IPS DF 19.7 (cell line): ENCODE results near the gene SDCBP2.

Source experiments
- DNase-seq: peaks from one replicate; pipeline ENCODE4 v3.0.0-alpha.2; 2013; ENCODE audit warnings: low read depth, low spot score

Gene SDCBP2

DNA sequence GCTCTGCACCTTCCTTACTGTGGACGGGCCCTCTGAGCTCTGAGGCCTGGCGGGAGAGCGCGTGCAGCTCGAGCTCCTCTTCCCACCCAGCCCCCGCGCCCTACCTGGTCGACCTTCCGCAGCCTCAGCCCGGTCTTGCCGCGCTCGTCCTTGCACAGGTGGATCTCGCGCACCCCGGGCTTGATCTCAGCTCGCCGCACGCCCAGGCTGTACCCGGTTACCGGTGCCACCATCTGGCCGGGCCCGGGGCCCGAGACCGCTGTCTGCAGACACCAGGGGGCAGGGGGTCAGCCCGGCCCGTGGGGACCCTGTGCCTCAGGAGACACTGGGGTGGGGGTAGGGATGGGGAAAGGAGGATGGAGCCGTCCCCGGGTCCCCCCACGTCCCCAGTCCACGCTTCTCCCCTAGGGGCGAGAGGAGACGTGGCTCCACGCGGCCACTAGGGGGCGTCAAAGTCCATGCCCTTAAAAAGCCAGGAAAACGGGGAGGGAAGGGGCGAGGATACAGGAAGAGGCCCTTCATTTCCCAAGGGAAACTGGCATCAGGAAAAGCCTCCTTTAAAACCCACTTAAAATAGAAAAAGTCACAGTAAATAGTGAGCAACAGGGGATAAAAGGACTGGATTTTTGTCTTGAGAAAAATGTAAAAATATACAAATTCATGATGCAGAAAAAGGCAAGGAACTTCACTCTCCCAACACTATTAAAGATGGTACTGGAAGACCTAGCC, 15.5 kb downstream of the SDCBP2 start:
- DNase-seq, result no peak

DNA sequence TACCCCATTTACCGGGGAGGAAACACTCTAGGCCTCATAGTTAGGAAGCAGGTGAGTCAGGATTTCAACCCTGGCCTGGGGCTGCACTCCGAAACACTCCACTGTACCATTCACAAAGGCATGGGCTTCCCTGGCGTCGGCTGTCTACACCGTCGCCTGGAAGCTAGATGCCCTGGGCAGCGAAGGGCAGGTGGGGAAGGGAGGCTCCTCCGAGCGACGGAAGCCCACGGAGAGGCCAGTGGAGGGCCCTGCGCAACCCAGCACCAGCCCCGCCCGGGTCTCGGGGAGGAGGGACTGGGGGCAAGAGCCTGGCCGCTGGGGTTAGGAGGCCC, 16.1 kb downstream of the SDCBP2 start:
- no peak for DNase-seq

DNA sequence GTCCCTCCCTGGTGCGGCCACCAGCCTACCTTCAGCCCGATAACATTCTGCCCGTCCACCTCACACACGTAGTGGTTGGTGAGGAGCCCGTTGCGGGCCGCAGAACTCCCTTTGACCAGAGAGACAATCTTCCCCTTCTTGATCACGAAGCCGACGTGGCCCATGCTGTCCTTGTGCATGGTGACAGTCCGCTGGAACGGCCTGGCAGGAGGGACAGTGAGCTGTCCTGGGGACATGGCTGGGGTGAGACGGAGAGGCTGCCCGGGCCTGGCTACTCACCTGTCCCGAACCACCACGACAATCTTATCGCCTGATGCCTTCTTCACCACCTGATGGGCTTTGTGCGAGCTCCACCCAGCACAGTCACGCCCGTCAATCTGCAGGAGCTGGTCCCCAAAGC, 16.6 kb downstream of the SDCBP2 start:
- no peak for DNase-seq

DNA sequence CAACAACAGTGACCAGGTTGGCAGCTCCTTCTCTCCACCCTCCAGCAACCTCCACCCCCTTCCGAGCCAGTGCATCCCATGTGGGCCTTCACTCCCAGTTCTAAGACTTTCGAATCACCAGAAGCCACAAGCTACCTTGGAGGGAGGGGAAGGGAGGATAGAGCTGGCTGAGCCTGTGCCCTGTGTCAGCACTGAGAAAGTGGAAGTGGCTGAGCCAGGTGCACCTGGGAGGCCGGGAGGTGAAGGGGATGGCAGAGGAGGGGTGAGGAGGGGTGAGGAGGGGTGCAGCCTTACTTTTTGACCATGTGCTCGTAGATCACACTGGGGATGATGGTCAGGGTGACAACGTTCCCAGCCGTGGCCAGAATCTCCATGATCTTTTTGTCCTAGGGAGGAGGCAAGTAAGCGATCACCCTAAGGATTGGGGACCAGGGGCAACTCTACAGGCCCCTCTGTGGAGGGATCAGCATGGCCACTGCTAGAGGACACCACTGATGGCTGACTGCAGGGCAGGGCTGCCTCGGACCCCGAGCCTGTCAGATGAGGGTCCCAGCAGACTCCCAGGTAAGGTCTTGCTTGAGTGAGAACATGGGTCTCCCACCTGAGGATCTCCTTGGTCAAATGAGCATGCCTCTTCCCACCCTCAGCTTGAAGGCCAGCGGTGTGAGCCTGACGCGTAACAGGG, 18.3 kb downstream of the SDCBP2 start:
- DNase-seq, result no peak

DNA sequence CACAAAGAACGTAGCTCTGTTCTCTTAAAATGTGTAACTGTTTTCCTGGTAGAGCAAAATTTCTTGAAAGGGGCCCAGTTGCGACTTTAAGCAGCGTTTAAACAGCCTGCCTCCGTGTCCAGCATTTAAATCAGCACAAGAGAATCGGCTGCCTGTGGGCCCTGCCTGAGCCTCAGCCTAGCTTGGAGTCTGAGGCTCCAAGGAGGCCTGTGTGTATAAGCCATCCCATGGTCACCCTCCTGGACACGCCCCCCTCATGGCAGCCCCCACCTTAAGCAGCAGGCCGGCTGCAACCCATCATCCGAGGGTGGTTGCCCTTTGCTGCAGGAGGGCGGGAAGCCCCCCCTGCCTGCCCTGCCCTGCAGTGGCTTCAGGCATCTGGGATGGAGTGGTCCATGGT, 18.9 kb downstream of the SDCBP2 start:
- DNase-seq, result no peak

DNA sequence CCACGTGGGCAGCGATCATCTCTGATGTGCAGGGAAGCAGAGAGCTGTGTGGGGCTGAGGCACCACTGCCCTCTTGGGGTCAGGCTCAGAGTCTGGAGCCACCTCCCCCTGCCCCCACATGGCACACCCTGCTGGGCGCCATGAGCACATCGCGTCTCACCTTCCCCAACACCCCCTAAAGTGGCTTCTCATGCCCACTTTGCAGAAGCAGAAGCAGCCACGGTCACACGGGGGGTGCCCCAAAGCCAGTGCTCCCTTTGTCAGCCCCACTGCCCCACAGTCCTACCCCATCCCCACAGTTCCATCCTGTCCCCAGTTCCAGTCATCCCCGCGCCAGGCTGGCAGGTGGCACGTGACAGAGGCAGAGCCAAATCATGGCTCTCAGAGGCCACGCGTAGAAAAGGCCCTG, 19.5 kb downstream of the SDCBP2 start:
- no peak for DNase-seq

DNA sequence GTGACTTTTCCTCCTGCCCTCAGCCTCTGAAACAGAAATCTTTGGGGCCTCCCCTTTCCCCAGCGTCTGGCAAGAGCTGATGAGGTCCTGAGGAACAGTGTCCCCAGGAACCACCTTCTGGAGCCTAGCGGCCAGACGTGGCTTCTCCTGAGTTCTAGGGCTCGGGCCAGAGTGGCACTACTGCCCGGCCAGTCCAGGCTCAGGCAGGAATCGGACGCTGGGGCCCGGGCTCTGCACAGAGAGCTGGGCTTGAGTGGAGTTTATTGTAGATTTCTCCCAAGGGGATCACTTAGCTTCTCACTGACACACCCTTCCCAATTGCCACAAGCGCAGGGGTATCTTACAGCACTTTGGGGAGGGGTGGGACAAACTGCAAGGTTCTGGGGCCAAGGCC, 20.2 kb downstream of the SDCBP2 start:
- no peak for DNase-seq

DNA sequence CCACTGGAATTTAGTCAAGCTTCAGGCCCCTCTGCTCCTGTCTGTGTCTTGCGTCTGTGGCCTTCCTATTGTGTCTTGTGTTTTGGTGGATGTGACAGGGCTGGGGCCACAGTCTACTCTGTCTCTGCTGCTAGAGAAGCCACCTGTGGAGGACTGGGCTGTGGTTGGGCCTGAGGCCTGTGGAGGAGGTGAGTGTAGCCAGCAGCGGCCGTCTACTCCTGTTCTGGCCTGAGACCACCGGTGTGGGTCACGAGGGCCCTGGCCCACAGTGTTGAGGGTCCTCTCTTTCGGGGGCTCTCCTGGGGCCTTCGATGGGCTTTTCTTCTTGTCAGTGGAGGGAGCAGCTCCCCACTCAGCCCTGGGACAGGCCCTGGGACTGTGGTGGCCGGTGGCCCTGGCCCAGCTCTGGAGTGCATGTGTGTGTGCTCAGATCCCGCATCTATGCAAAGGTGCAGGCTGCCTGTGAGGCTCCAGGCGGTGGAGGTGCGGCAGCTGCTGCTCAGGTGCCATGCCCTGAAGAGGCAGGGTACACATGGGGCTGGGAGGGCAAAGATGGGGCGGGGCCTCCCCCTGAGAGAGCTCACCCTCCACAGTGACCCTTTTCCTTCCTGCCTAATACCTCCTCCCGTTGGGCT, 20.8 kb downstream of the SDCBP2 start:
- DNase-seq, result no peak

DNA sequence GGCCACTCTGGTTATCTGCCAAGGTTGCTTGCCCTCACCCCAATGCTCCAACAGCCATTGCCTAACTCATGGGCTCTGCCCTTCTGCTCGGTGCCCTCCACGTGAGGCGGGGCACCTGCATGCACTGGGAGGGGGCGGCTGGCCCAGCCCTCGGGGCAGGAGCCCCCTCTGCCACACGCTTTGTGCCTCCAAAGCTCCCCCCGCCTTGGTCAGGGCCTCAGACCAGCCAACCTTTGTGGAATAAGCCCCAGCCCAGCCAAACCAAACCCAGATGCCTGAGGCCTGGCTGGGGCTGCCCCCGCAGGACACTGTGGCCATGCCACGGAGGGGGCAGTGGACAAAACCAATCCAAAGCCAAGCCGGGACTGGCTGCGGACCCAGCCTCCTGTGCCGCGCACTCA, 21.4 kb downstream of the SDCBP2 start:
- no peak for DNase-seq

DNA sequence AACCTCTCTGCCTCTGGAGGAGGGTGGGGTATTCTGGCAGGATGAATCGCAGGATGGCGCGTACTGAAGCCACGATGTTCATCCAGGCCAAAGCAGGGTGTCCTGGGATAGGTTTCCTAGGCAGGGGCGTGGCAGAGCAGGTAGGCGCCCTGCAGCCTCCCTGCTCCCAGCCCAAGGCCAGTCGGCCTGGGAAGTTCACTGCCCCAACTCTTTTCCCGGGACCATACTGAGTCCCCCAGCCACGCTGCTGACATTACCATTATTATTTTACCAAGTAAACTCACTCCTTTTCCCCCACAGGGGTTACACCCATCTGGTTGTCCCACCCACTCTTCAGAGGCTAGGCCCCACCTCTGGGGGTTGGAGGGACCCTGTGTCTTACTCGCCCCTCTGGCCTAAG, 21.8 kb downstream of the SDCBP2 start:
- no peak for DNase-seq

DNA sequence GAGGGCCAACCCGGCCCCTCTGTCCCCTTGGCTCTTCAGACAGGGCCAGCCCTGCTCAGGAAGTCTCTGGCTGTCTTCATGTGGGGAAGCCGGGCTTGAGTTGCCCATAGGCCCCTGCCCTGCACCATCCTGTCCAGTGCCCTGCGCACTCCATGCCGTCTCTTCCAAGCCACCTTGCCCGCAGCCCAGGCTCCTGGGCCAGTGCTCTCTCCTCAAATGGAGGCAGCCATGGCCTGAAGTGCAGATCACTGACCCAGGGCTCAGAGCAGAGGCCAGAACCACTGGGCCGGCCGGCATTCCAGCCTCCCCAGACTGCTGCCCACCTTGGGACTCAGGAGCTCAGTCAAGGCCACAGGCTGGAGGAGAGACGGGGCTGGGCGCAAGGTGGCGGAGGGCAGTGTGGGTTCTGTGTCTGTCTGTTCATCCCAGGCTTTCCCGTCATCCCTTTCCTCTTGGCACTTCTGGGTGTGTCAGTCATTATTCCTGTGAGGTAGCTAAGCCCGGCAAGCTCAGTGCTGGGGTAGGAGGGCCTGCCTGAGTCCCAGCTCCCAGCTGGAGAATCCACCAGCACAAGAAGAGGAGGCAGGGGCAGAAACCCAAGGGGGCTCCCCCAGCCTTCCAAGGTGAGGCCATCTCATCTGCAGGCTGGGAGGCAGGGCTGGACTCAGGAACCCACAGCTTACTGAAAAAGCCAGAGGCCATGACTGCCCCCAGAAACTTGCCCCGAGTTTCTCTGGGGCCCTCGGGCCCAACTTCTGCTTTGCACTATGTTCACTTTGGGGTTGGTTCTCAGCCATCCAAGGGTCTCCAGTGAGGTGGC, 22.4 kb downstream of the SDCBP2 start:
- DNase-seq, result no peak

DNA sequence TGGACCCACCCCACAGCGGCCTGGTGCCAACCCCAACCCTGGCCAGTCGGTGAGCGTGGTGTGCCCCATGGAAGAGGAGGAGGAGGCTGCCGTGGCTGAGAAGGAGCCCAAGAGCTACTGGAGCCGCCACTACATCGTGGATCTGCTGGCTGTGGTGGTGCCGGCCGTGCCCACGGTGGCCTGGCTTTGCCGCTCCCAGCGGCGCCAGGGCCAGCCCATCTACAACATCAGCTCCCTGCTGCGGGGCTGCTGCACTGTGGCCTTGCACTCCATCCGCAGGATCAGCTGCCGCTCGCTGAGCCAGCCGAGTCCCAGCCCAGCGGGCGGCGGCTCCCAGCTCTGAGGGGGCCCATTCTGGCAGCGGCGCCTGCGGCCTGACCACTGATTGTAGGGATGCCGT, 23.2 kb downstream of the SDCBP2 start:
- no peak for DNase-seq

DNA sequence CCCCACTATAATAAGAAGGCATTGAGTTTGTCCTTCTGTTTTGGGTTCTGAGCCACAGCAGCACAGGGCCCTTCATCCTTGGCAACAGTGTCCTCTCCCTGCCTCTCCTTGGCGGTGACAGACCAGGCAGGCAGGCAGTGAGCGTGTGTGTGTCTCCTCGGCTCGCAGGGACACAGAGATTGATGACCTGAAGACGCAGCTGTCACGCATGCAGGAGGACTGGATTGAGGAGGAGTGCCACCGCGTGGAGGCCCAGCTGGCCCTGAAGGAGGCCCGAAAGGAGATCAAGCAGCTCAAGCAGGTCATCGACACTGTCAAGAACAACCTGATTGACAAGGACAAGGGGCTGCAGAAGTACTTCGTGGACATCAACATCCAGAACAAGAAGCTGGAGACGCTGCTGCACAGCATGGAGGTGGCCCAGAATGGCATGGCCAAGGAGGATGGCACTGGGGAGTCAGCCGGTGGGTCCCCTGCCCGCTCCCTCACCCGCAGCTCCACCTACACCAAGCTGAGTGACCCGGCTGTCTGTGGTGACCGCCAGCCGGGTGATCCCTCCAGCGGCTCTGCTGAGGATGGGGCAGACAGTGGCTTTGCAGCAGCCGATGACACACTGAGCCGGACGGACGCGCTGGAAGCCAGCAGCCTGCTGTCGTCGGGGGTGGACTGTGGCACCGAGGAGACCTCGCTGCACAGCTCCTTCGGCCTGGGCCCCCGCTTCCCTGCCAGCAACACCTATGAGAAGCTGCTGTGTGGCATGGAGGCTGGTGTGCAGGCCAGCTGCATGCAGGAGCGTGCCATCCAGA, 24.0 kb downstream of the SDCBP2 start:
- no peak for DNase-seq

DNA sequence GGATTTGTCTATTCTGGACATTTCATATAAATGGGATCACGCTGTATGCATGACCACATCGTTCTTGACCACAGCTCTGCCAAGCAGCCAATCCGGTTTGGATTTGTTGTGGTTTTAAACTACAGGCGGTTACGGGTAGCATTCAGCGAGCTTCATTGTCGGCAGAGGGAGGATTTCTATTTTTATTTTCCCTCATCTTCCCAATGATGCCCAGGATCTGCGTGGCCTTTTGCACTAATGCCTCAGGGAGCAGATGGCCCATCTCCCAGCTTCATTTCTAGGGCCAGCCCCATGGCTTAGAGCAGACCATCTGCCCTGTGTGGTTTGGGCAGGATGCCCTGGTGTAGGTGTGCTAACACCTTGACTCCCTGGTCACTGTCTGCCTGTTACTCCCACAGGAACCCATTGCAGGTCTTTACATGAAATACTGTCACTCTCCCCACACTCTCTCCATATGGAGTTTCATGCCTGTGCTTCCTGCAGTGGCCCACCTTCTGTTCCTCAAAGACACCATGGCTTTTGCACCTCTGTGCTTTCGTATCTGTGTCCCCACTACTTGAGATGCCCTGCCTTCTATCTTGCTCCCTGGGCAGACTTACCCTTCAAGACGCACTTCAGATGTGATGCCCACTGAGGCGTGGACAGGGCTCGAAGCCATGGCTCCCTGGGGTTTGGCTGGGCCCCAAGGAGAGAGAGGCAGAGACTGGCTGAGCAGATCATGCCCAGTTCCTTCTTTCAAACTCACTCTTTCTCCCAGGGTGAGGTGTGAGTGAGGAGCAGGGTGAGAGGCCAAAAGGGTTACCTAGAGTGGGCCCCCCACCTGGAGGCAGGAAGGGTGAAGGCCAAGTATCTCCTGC, 26.0 kb downstream of the SDCBP2 start:
- no peak for DNase-seq

DNA sequence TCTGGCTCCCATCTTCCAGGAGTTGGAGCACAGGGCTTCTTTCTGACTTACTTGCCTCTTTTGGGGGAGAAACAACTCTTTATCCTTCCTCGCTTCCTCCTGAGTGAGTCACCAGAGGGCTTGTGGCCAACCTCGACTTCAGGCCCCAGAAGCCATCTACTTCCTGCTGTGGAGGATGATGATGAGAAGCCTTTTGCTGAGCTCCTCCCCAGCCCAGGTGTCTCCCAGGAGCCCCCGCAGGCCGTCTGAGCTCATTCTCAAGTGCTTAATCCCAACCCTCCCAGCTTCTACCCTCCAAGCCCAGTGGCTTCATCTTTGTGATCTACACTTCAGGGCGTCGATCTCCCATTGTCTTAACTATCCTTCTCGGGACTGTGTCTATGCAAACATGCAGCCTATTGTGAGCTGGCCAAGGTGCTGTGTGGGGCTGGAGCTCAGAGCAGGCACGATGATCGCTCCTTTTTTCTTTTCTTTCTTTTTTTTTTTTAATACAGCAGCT, 27.9 kb downstream of the SDCBP2 start:
- DNase-seq, result no peak

DNA sequence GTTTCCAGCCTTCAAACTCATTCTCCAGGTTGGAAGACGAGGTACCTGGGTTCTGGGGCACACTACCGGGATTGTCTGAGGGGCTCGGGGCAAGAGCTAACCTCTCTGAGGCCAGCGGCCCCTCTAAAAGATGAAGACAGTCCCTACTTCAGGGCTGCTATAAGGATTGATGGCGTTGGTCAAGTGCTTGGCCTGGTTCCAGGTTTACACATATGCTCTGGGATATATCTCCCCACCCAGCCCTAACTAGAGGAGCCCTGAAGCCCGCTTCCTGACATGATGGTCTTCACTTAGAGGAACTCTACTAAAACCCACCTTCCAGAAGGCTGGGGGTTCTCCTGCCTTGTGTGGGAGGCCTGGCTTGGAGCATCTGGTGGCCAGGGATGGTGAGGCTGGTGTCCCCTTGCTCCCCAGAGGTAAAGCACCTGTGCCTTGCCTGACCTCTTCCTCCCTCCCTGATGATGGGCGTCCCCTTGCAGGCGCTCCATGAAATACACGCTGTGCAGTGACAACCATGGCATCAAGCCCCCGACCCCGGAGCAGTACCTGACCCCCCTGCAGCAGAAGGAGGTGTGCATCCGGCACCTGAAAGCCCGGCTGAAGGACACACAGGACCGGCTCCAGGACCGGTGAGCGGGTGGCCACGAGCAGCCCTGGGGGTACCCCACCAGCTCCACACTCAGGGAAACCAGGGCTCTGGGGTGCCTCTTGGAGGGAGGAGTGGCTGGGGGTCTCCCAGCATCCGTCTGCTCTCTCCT, 28.7 kb downstream of the SDCBP2 start:
- DNase-seq, result no peak

DNA sequence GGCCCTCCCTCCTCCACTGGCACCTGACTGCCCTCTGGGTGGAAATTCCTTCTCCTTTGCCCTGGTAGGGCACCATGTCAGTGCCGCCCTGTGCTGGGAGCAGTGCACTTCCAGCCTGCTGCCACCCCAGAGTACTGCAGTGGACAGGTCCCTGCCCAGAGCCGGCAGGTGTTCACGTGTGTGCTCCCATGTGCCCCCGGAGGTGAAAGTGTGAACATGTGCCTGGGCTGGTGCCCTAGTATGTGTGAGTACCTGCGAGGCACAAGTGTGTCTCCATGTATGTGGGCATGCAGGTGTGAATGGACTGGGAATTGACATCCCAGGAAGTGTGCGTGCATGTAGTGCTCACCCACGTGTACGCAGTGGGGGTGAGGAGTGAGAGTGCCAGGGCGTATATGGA, 29.4 kb downstream of the SDCBP2 start:
- no peak for DNase-seq

DNA sequence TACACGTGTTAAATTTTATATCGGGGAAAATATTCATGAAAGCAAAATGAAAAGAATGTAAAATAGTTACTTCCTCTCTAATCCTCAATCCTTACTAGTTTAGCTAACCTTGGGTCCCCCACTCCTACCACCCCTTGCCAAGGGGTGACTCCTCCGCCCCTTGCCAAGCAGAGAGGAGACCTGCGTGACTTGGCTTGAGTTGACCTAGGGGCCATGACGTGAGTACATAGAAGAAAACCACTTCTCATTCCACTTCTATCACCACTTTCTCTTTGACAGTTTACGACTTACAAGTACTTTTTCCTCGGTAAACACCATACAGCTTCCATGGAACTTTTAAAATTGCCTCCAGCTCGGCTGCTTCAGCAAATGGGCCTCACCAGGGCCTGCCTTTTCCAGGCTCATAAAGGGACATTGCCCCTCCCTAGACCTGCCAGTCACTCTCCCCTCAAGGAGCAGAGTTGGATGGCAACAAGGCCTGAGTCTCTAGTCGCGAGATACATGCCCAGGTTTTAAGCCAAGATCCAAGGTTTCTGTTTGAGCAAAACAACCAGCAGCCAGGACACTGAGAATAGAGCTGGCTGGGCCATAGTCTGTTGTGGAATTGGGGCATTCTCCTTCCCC, 29.9 kb downstream of the SDCBP2 start:
- no peak for DNase-seq

DNA sequence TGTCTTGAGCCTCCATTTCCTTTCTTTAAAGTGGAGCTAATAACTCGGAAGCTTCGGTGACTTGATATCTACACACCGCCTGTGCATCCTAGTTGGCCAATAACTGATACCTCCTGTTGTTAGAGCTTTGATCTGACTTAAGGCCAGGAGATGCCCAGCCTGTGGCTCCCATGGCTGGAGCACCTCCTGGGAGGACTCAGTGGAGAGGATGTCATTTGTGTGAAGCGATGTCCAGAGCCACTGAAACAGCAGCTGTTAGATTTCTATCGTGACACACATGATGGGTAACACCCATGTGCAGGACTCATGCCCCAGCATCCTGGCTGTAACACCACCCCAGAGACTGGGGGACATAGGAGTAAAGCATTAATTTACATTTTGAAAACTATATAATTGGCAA, 30.8 kb downstream of the SDCBP2 start:
- no peak for DNase-seq
